NK-92 (cell line): ENCODE results near the gene ZNF689.

Source experiments
- DNase-seq: peaks from one replicate; lab custom pipeline; 2025; ENCODE audit not compliant: unreplicated experiment; lab: John Stamatoyannopoulos, UW

Gene ZNF689

DNA sequence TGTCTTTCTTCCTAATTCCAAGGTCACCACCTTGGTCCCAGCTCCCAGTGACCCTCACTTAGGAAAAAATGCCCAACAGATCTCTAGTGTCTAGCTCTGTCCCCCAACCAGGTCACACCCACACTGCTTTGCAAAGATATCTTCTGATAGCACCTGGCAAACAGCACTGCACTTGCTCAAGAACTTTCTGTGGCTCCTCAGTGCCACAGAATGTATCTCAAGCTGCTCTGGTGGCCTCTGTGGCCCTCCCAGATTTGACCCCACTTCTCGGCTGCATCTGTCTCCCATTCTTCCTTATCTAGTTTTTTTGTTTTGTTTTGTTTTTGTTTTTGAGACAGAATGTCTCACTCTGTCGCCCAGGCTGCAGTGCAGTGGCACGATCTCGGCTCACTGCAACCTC, 43.7 kb downstream of the ZNF689 start:
- no peak for DNase-seq

DNA sequence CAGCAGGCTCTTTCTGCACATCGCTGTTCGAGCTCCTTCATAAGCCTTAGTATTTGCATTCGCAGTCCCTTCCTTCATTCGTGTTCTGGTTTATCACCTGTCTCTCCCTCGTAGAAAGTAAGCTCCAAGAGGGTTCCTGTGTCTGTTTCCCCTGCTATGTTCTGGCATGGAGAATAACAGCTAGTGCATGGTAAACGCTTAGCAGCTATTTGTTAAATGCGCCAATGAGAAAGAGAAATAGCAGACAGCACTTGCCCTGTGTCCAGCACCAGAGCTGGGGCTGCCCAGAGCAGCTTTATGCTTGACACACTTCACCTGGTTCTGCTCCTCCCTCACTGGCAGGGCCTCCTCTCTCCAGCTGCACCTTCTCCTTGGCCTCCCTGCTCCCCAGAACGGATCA, 44.2 kb downstream of the ZNF689 start:
- DNase-seq: no peak

GRCh38 chr16:30565526-30565925, 44.7 kb downstream of the ZNF689 start:
- no peak for DNase-seq

GRCh38 chr16:30562021-30562420, 48.2 kb downstream of the ZNF689 start:
- DNase-seq: no peak

GRCh38 chr16:30561089-30561816, 48.9 kb downstream of the ZNF689 start:
- no peak for DNase-seq

DNA sequence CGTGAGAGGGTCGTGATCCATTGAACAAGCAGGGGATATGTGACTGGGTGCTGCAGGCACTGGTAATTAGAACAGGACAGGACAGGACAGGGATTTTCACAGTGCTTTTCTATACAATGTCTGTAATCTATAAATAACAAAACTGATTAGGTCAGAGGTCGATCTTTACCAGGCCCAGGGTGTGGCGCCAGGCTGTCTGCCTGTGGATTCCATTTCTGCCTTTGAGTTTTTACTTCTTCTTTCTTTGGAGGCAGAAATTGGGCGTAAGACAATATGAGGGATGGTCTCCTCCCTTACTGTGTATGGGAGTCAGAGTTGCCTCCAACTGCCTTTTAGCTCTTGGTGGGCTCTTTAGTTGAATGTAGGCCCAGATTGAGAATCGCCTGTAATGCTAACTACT, 50.5 kb downstream of the ZNF689 start:
- no peak for DNase-seq

GRCh38 chr16:30558789-30559377, 51.3 kb downstream of the ZNF689 start:
- no peak for DNase-seq

- DNase-seq: peak; percentile 48
Observed at GRCh38 chr16:30557957-30558788, 52.0 kb downstream of the ZNF689 start, which contains the start of gene ZNF764. ZNF764 (minus strand) TSS chr16:30558374; CDS start chr16:30558182, 192 bp downstream.

DNA sequence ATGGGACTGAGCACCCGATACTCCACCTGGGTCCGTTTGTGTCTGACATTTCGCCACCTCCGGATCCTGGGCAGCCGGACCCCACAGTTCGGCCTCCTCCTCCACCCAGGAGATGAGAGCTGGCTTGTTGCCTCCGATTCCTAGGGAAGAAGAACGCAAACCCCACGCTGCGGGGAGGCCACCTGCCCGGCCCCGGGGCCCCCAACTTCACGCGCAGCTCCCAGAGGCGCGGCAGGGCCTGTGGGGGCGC, 52.6 kb downstream of the ZNF689 start:
- no peak for DNase-seq

DNA sequence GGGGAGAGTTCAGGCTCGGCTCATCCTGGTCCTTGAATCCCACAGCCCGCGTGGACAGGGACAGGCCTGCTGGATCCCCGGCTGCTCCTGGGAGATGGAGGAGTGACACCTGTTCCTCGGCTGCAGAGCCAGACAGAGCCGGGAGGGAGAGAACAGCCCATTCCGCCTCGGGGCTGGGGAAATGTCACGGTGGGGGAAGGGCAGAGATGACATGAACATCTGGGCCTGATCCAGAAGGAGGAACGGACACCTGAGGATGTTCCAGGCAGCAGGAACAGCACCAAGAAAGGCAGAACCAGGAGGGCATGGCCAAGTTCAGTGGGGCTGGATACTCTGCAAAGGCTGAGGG, 54.1 kb downstream of the ZNF689 start:
- no peak for DNase-seq

- no peak for DNase-seq
Observed at GRCh38 chr16:30555315-30556124, 54.7 kb downstream of the ZNF689 start.

- no peak for DNase-seq
Observed at GRCh38 chr16:30554557-30555314, 55.5 kb downstream of the ZNF689 start.

DNA sequence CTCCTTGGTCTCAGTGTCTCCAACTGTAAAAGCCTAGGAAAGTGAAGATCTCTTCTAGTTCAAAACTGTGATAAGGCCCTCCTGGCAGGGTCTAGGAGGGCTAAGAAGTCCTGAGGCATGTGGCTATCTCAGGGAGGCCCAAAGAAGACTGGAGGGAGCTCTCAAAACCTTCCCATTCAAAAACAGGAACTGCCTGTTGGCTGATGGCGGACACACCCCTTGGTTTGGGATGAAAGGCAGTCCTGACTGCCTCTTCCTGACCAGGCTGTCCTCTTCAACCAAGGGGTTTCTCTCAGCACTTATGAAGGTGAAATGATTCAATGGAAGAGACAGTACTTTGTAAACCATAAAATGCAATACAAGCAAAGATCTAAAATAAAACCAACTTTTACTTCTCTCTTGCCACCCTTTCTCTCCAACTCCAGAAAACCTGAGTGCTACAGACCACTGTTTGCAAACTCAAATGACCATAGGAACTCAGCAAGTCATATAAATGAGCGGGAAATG, 56.7 kb downstream of the ZNF689 start:
- no peak for DNase-seq

DNA sequence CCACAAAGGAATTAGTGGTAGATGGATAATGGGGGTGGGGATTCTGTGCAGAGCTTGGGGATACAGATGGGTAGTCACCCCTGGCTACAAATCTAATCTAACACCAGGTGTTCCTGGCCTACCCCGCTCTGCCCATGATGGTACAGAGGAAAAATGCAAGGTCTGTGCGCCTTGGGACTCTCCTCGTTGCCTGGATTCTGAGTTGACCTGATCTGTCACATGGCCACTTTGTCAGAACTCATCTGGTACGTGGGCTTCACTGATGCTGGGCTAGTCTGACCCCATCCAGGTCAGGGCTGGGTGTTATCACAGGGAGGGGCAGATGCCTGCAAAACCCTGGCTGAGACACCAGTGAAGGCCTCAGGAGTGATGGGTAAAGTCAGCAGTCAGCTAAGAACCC, 57.2 kb downstream of the ZNF689 start:
- DNase-seq: no peak
